AG10803 (cell line): ENCODE measurements around the gene METTL5.
A peak's percentile ranks its signal among the peaks of the same experiment; 100 is the strongest.

ENCODE experiments used
- DNase-seq: peaks from one replicate; pipeline ENCODE4 v3.0.0; 2010; ENCODE audit warnings: low read depth
- H3K4me3 ChIP-seq: 2 replicates; pipeline ENCODE4 v1.5.1; 2011; ENCODE audit warnings: mild to moderate bottlenecking, low read length, control low read depth
- TF ChIP-seq, protein P1 (sequence below): conservative IDR thresholded peaks from 2 replicates; pipeline ENCODE4 v1.5.1; 2011; ENCODE audit warnings: mild to moderate bottlenecking, low read length, control low read depth, inconsistent platforms

The METTL5 gene

DNA sequence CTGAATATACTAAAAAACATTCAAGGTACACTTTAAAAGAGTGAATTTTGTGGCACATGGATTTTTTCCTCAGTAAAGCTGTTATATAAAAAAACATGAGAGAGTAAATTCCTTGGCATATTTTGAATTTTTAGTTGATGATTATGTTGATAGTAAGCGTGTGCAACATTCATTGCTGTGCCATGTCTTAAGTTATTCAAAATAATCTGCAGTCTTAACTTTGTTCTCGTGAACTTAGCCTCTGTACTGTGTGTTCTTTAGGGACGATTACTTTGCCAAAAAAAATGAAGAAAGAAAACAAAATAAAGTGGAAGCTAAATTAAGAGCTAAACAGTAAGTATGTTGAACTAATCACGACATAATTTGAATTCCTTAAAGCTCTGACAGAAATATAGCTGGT lies 16.5 kb downstream of the METTL5 start:
- TF ChIP-seq, protein P1, sequence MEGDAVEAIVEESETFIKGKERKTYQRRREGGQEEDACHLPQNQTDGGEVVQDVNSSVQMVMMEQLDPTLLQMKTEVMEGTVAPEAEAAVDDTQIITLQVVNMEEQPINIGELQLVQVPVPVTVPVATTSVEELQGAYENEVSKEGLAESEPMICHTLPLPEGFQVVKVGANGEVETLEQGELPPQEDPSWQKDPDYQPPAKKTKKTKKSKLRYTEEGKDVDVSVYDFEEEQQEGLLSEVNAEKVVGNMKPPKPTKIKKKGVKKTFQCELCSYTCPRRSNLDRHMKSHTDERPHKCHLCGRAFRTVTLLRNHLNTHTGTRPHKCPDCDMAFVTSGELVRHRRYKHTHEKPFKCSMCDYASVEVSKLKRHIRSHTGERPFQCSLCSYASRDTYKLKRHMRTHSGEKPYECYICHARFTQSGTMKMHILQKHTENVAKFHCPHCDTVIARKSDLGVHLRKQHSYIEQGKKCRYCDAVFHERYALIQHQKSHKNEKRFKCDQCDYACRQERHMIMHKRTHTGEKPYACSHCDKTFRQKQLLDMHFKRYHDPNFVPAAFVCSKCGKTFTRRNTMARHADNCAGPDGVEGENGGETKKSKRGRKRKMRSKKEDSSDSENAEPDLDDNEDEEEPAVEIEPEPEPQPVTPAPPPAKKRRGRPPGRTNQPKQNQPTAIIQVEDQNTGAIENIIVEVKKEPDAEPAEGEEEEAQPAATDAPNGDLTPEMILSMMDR, result no peak
- no peak overlapping the region for H3K4me3 ChIP-seq
- DNase-seq, result peak; percentile 72

DNA sequence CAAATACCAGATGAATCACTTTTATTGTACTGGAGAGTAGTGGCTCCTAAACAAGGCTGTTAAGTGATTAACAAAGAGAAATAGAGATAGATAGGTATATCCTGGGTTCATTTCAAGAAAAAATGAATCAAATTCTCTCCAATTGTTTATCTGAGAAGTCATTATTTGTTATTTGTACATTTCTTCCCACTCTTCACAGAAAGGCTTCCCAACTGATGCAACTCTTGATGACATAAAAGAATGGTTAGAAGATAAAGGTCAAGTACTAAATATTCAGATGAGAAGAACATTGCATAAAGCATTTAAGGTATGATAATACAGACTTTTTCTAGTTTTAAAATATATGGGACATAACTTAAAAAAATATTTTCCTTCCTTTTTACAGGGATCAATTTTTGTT lies 18.1 kb downstream of the METTL5 start:
- no peak for DNase-seq
- no peak overlapping the region for H3K4me3 ChIP-seq
- TF ChIP-seq, protein P1, result no peak

DNA sequence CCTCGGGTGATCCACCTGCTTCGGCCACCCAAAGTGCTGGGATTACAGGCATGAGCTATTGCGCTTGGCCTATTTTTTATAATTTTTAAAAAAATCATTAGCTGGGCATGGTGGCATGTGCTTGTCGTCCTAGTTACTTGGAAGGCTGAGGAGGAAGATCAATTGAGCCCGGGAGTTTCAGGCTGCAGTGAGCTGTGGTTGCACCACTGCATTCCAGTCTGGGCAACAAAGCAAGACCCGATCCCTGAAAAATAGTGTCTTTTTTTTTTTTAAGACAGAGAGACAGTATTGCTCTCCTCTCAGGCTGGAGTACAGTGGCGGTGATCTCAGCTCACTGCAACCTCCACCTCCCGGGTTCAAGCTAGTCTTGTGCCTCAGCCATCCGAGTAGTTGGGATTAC lies 21.2 kb downstream of the METTL5 start:
- TF ChIP-seq, protein P1, result no peak
- peak; percentile 25 for DNase-seq
- H3K4me3 ChIP-seq, result no peak overlapping the region

DNA sequence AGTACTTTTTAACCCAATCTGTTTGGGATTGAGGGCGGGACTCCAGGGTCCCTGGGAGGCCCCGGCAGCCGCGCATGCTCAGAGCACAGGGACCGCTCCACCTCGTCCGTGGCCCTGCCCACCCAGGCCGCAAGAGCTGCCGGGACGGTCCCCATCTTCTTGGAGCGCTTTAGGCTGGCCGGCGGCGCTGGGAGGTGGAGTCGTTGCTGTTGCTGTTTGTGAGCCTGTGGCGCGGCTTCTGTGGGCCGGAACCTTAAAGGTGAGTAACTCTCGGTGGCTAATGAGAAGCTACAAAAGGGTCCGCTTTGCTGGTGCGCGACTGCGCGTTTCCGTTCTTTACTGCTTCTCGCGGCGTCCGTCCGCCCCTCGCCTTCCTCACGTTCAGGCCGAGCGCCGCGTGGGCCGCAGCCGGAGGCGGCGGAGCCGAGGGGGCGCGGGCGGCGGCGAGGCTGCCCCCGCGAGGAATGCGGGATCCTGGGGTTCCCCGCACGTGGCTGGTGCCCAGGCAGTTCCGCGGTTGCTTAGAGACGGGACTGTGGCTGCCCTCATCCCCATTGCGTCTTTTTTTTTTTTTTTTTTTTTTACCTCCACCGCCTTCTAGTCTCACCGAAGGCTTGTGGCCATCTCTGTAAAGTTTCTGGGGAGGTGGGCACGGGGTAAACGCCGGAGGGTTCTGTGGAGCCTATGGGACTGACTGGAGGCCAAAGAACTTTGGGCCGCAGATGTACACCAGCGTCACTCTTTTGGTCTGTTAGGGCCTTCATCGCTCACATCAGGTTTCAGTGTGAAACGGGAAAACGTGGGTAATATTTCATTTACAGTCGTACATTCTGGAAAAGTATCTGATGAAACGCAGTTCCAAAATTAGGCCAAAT lies 25.8 kb downstream of the METTL5 start, which contains the start of gene SSB:
SSB (plus strand) TSS at position 154 of the 875 bp plus-strand sequence. CDS start 2,090 bp downstream, outside the sequence.
- TF ChIP-seq, protein P1, result no peak
- peak; percentile 90 for DNase-seq
- peak within 1 kb of the TSS; percentile 84 for H3K4me3 ChIP-seq

DNA sequence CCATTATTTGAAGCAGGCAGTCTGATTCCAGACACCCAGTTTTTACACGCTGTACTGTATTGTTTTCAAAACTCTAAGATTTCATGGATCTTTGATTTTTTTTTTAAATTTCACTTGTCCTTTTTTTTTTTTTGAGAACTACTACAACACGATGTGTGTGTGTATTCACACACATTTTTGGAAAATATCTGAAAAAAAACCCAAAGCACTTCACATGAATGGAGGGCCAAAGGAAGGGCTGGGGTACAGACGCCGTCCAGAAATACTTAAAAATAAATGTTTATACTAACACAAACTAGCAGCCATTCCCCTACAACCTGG lies 26.3 kb downstream of the METTL5 start:
- no peak for DNase-seq
- TF ChIP-seq, protein P1, result no peak
- H3K4me3 ChIP-seq, result peak overlapping the region; percentile 84

DNA sequence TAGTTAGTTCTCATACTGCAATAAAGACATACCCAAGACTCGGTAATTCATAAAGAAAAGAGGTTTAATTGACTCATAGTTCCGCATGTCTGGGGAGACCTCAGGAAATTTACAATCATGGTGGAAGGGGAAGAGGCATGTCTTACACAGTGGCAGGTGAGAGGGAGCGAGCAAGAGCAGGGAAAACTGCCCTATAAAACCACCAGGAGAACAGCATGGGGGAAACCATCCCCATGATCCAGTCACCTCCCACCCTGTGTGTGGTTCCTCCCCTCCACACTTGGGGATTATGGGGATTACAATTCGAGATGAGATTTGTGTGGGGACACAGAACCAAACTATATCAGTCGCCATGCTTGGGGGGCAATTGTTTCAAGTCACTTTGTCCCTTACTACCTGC lies 27.1 kb downstream of the METTL5 start:
- TF ChIP-seq, protein P1, result no peak
- no peak for DNase-seq
- no peak overlapping the region for H3K4me3 ChIP-seq

DNA sequence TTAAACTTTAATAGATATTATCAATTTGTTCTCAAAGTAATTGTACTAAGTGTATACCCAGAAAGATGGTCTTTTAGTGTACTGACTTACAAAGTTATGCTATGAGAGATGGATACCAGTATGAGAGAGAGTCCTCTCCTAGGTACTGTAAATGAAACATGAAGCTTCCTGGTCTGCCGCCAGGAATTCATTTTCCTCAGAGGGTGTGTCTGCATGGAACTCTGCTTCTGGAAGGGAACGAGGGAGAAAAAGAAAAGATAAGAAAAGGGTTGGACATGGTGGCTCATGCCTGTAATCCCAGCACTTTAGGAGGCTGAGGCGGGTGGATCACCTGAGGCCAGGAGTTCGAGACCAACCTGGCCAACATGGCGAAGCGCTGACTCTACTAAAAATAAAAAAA lies 28.3 kb downstream of the METTL5 start:
- DNase-seq, result no peak
- no peak overlapping the region for H3K4me3 ChIP-seq
- TF ChIP-seq, protein P1, result no peak
